NCI-H1417 (cell line): ENCODE results near the gene TCP11L2.
"Not testable (repeated sequence)": the region's sequence is repeated elsewhere in the genome, so short reads cannot be mapped to it uniquely, and the experiment has no call there.

Source experiments
- DNase-seq, 3 experiments: peaks; one replicate each; lab custom pipeline; 2025; lab: John Stamatoyannopoulos, UW

Gene TCP11L2

DNA sequence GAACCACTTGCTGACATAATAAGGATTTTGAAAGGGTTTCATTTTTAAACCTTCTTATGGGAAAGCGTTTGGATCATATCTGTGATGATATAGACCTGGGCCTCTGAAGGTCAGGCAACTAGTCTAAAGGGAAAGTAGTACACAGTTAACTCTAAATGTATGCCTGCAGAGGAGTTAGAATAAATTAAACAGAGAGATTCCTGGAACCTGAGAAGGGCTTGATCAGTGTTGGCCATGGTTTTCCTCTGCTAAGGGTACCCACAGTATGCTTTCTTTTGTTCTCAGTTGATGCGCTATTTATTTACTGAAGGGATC is 40.6 kb downstream of the TCP11L2 start:
- no peak for DNase-seq

DNA sequence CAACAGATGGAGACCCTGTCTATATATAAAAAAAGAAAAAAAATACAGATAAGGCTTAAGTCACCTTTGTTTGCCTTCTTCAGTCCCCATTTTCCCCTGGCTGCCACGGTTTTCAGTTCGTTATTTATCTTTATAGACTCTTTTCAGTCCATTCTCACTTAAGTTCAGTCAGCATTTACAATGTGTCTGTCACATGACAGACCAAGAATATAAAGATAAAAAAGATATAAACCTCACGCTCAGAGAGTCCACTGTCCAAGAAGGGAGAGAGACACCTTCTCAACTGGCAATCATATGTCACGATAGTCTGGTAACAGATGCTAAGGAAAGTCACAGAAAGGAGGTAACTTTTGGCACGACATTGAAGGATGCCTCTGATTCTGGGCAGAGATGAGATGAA is 41.6 kb downstream of the TCP11L2 start:
- no peak for DNase-seq

DNA sequence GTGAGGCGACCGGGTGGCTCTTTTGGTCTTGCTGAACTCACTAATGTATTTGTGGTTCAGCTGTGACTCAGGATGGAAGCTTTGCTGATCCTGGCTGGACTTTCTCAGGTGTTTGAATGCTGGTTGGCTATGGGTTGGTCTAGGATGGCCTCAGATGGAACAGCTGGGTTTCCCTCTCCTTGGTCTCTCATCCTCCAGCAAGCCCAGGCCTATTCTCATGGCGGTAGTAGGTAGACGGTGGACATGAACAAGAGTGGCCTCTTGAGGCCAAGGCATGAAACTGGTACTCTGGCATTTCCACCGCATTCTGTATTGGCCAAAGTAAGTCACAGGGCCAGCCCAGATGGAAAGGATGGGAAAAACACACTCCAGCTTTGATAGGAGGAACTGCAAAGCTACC is 43.2 kb downstream of the TCP11L2 start:
- DNase-seq = peak in 2 of 3 experiments; percentile 32 to 73

DNA sequence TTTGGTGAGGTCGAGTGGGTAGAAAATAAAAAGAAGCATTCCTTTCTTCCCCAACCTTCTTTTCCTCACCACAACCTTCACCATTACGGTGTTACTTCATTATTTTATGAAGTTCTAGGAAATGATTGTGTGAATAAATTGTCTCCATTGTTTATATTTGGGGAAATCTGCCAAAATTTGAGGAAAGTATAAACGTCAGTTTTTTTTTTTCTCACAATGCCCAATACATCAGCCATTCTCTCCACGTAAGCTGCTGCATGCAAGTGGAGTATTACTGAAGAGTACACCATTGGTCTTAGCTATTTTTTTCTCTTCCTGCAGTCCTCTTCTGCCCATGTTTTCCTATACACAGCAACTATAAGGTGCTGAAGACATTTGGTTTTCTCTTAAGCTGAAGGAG is 45.9 kb downstream of the TCP11L2 start:
- DNase-seq = no peak

DNA sequence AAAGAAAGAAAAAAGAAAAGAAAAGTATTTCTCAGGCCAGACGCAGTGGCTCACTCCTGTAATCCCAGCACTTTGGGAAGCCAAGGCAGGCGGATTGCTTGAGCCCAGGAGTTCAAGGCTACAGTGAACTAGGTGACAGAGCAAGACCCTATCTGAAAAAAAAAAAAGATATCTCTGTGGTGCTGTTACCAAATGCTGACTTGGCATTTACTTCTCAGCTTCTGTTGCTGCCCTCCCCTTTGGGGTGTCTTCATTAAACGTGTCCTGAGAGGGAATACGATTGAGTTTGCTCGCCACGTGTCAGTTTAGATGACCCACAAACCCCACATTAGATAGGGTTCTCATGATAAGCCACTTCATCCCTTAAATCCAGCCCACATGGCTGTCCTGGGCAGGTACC is 50.6 kb downstream of the TCP11L2 start:
- DNase-seq = no peak

DNA sequence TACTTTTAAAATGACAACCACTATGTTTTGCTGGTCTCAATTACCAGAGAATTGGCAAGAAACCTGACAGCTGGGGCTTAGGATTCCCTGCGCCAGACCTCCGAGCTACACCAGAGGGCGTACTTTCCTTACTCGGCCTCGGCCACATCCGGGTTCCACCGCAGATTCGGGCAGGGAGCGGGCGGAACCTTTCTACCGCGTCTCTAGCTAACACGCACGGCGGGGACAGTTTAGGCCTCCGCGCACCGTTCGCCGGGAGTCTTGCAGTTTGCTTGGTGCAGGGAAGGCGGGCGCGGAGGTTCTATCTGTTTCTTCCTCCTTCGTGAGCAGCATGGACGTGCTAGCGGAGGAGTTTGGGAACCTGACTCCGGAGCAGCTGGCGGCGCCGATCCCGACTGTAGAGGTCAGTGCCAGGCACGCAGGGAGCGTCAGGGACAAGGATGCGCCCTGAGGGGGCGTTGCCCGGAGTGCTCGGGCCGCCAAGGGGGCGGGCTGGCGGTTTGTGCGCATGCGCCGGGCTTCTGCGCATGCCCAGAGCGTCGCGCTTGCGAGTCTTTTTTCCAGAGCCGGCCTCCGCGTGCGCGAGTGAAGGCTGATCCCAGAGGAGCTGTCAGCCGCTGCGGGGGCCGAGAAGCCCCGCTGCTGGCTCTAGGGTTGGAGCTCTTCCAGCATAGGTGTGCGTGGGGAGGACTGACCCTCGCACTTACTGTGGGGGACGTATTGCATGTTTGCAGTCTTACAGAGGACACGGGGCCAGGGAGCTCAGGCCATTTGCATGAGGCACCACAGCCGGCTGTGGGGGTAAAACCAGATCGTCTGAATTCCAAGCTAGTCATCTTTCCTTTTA is 55.2 kb downstream of the TCP11L2 start, which contains the start of gene POLR3B:
Gene POLR3B (plus strand): TSS at position 200 of the 847 bp plus-strand sequence. CDS start 132 bp downstream, at position 332.
- peak; percentile 98 to 99 (median 99) for DNase-seq

DNA sequence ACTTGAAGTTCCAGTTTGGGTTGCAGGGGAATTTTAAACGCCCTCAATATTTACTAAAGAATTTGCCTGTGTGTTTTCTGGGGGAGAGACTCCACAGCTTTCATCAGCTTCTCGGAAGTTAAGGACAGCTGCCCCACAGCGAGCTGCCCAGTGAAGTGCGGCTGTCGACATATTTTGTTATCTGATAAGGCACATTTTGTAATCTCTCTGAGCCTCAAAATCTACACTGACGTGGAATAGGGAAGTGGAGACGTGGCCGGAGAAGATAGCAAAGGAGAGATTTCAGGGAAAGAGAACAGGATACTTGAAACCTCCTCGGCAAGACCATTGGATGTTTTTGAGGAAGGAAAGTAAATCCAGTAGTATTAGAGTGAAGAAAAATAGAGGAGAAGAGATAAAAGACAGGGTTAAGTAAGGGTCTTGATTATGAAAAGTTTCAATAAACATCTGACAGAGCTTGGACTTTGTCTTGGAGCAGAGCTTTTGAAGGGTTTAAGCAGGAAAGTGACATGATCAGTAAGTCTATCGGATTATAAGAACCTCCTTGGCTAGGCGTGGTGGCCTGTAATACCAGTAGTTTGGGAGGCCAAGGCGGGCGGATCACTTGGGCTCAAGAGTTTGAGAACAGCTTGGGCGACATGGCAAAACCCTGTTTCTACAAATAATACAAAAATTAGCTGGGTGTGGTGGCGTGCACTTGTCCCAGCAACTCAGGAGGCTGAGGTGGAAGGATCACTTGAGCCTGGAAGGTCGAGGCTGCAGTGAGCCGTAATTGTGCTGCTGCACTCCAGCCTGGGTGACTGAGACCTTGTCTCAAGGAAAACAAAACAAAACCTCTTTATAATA is 56.1 kb downstream of the TCP11L2 start:
- no peak for DNase-seq

DNA sequence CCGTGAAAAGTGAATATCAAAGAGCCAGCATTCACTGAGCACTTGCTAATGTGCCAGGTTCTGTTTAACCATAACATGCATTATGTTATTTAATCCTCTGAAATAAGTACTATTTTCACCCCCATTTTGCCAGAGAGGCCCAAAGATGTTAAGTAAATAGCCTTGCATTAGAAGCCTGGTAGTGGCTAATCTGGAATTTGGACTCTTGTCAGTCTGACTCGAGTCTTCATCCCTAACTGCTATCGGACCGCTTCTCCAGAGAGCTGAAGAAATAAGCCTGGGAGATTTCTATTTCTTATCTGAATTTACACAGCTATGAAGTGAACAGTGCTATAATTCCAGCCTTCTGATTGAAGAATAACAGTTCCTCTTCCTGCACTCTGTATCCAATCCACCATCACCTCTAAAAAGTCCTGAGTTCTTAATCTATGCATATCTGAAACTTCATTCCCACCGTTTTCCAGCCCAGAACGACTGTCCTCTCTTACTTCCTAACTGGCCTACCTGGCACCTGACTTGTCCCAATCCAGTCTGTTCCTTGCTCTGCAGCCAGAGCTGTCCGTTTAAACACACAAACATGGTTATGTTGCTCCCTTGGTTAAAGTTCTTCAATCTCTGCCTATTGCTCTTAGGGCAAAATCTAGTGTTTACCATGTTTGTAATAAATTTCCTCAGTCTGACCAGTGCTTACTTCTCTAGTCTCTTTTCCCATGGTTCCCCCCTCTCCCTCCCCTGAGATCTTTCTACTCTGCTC is 57.3 kb downstream of the TCP11L2 start:
- no peak for DNase-seq

DNA sequence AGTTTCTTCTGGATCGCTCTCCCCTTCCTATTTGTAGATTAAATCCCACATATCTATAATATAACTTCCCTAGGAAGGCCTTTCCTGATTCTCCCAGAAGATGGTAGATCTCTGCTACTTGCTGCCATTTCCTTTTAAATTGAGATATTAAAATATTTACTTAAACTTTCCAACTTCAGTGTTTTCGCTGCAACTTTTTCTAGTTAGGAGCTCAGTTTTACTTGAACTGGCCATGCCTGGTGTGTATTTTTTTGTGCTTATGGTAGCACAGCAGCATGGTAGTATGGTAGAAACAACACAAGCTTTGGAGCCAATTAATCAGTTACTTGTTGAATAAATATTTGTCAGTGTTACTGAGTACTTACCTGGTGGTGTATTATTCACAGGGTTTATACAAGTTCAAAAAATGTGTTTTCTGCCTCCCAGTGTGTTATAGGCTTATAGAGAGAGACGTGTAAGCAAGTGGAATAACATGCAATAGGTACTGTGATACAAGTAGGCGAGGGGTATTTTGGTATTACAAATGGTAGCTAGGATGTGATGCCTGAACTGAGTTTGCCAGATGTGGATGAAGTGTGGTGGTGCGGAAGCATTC is 58.0 kb downstream of the TCP11L2 start:
- DNase-seq = no peak

DNA sequence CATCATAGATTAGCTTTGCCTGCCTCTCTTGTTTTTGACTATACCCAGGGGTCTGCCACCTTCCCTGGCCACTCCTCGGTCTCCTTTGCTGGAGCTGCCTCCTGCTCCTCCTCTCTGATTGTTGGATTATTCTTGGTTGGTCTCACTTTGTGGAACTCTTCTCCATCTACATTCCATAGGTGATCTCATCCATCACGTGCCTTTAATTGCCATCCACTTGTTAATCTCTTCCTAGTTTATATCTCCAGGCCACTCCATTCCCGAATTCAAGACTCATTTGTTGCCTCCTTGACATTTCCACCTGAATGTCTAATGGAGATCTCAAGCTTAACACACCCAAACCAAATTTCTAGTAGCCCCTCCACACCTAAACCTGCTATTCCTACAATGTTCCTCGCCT is 60.4 kb downstream of the TCP11L2 start:
- DNase-seq = no peak

DNA sequence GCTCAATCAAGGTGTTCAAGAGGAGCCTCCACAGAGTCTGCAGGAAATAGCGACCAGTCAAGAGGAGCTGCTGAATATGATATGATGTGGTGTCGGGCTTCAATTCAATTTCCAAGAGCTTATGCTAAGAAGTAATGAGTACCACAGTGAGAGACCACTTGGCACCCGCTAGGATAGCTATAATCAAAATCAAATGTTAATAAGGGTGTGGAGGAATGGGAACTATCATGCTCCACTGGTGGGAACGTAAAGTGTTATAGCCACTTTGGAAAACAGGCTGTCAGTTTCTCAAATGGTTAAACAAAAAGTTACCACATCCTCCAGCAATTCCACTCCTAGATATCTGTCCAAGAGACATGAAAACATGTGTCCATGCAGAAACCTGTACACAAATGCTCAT is 61.7 kb downstream of the TCP11L2 start:
- DNase-seq = peak in 1 of 3 experiments; percentile 12

DNA sequence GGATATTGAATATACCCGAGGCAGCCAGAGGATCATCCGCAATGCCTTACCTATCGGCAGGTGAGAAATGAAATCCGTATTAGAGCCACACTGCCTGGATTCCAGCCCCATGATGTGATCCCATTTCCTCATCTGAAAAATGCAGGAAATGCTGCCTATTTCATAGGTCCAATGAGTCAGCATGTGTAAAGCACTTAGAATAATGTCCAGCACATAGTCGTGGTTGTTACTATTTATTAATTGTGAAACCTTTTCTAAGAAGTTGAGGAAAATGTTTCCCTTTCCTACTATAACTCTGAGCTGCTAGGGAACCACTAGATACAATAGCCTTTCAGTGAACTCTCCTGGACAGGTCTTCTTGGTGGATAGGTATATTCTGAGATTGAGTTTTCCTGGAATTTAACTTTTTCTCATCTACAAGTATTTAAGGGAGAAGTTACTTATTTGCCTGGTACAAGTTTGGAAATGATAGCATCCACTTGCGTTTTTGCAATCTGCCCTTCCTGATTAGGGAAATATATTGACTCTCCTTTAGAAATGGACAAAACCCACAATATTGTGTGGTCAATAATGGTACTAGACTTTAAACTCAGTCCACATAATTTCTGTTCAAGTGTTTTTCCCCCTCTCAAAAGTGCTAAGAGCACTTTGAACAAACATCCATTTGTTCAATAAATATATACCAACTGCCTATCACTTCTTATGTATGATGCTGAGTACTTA is 67.3 kb downstream of the TCP11L2 start:
- DNase-seq = no peak

DNA sequence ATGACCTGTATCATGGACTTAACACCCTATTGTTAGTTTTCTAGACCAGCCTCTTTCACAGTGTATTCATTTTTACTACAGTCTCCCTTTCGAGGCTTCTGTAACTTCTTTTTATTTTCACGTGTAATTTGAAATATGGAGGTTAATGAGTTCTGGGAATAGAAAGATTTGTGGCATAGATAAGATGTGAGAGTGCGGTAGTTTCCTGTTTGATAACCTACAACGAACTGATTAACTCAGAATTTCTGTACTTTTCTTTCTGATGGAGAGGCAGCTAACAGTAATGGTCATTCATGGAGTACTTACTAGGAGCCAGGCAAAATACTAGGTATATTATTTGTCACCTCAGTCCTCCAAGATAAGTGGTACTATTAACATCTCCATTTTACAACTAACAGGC is 76.3 kb downstream of the TCP11L2 start:
- DNase-seq = no peak

DNA sequence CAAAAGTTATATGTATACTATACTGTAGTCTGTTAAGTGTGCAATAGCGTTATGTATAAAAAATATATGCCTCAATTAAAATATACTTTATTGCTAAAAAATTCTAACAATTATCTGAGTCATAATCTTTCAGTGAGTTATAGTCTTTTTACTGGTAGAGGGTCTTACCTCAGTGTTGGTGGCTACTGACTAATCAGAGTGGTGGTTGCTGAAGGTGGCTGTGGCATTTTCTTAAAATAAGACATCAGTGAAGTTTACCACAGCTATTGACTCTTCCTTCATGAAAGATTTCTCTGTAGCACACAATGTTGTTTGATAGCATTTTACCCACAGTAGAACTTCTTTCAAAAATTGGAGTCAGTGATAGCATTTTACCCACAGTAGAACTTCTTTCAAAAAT is 78.4 kb downstream of the TCP11L2 start:
- DNase-seq = no peak

DNA sequence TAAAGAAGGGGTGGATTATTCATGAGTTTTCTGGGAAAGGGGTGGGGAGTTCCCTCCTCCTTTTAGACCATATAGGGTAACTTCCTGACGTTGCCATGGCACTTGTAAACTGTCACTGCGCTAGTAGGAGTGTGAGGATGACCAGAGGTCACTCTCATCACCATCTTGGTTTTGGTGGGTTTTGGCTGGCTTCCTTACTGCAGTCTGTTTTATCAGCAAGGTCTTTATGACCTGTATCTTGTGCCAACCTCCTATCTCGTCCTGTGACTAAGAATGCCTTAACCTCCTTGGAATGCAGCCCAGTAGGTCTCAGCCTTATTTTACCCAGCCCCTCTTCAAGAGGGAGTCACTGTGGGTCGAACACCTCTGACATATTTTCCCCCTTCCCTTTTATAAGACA is 79.3 kb downstream of the TCP11L2 start:
- DNase-seq = not testable (repeated sequence)

DNA sequence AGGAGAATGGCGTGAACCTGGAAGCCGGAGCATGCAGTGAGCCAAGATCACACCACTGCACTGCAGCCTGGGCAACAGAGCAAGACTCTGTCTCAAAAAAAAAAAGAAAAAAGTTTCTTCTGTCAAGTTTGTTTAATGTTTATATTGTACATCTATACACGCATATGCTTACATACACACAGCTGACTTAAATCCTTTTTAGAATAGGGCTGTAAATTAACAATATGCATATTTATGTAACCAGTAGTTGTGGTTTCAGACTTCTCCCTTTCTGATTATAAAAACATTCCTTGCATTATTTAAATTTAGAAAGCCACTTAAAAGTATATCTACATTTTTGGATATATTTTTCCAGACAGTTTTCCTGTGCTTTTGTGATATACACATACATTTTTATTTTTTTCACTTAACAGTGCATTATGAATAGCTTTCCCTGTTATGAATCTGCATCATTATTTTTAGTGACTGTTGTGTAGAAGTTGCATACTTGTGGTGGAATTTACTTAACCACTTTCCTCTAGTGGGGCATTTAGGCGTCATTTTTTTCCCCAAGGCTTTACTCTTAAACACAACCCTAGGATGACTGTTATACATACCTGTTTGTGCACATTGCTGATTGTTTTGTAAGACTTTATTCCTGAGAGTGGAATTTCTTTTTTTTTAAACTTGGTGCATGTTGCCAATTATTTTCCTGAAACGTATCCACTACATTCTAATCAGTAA is 84.4 kb downstream of the TCP11L2 start:
- no peak for DNase-seq

DNA sequence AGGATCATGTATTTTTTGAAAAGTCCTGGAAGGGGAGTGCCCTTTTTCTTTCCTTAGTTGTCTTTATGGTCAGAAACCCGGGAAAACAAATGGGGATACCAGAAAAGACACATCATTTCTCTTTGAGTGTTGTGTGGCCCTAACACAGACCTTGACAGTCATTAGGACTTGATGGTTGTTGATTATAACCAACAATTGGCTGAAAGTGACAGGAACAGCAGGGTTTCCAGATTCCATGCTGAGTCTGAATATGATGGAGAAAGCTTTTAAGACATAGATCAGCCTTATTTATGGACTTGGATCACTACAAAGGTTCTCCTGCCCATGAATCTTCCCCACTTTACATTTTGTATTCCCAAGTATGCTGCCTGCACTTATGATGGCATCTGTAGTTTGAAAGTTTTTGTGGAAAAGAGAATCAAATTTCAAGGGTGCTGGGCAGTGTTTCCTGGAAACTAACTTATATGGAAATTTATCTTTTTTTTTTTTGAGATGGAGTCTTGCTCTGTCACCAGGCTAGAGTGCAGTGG is 85.4 kb downstream of the TCP11L2 start:
- peak in 1 of 3 experiments; percentile 68 for DNase-seq

DNA sequence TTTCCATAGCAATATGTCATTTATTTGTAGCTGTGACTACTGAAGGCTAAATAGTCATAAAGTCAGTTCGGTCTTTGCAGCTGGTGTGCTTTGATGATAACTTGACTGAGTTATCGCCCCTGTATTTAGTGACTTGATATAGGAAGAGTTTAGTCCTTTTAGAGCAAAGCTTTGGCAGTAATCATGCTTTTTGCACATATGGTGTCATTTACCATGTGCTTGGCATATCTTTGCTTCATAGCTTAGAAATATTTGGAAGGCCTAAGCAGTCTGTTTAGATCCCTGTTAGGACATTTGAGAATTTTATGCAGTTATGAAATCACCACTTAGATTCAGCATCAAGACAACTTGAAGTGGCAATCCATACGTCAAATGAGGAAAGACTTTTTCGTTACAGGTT is 86.6 kb downstream of the TCP11L2 start:
- no peak for DNase-seq

DNA sequence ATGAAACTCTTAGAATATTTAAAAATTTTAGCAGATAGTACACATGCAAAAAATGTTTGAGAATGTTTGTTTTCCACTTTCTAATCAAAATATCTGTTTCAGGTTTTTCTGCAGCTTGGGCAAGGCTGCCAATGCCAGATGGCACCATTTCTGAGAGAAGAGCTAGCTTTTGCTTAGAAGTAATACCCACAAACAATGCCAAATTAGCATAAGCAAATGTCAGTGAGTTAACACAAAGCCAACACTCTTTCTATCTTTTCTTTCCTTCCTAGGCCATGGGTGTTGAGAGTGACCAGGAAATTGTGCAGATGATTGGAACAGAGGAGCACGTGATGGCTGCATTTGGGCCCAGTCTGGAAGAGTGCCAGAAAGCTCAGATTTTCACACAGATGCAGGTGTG is 90.2 kb downstream of the TCP11L2 start:
- DNase-seq = no peak
